H1 (cell line): ENCODE results near the gene FOXN3. TPM values are rescaled to one million over a fixed set of nuclear protein-coding genes. Genes with fewer than 3 reads are reported as not detected.

Experiments used
- CTCF ChIA-PET: fragments of 300-600 bp; sonication (Branson Sonifier 250); formaldehyde crosslinking; loops from one replicate; lab custom pipeline; 2021; ENCODE audit not compliant: partially characterized antibody; lab: Charles Lee
- POLR2A ChIA-PET: fragments of 300-600 bp; sonication (Branson Sonifier 250); formaldehyde crosslinking; loops from one replicate; lab custom pipeline; 2021; ENCODE audit warnings: inconsistent platforms; ENCODE audit not compliant: partially characterized antibody; lab: Charles Lee
- DNase-seq, 2 experiments: peaks; one replicate each; pipeline versions ENCODE4 v3.0.0 to v3.0.0-alpha.2; 2010 to 2022; ENCODE audit warnings: low spot score in 2 of 2, low read depth in 1 of 2, mixed read lengths in 1 of 2
- FAIRE-seq: peaks from 2 replicates; lab custom pipeline; 2011; peaks lifted over from hg19 to GRCh38; lab: Jason Lieb, UNC
- H2AFZ ChIP-seq: 2 replicates; pipeline ENCODE4 v1.8.1; 2012; ENCODE audit warnings: low read length, inconsistent platforms
- H2AK5ac ChIP-seq: 2 replicates; pipeline ENCODE4 v1.6.1; 2013; ENCODE audit warnings: low read depth, low read length
- H2BK120ac ChIP-seq: replicated peaks from 2 replicates; pipeline ENCODE3; 2013; ENCODE audit warnings: low read depth, low read length, inconsistent platforms
- H2BK12ac ChIP-seq: 2 replicates; pipeline ENCODE4 v1.6.1; 2013; ENCODE audit warnings: low read depth, low read length
- H2BK15ac ChIP-seq: 2 replicates; pipeline ENCODE4 v1.6.1; 2013; ENCODE audit warnings: low read length
- H2BK20ac ChIP-seq: 2 replicates; pipeline ENCODE4 v1.6.1; 2013; ENCODE audit warnings: low read length
- H2BK5ac ChIP-seq: 2 replicates; pipeline ENCODE4 v1.6.1; 2013; ENCODE audit warnings: low read depth, low read length
- H3K14ac ChIP-seq: 2 replicates; pipeline ENCODE4 v1.6.1; 2013; ENCODE audit warnings: inconsistent platforms; ENCODE audit not compliant: insufficient read length
- H3K18ac ChIP-seq: 2 replicates; pipeline ENCODE4 v1.6.1; 2013; ENCODE audit warnings: low read length; ENCODE audit errors: extremely low read depth
- H3K23ac ChIP-seq: 2 replicates; pipeline ENCODE4 v1.6.1; 2013; ENCODE audit warnings: inconsistent platforms; ENCODE audit not compliant: insufficient read length
- H3K23me2 ChIP-seq: 2 replicates; pipeline ENCODE4 v1.6.1; 2013; ENCODE audit warnings: low read depth, low read length
- H3K27ac ChIP-seq: 2 replicates; pipeline ENCODE4 v1.6.1; 2011; ENCODE audit warnings: low read depth, low read length, inconsistent platforms
- H3K27me3 ChIP-seq, 4 experiments: replicated peaks in 1 of 4; 1 replicate in 1 of 4; 2 replicates in 3 of 4; pipeline versions ENCODE4 v1.6.1 to v1.8.1; 2011 to 2013; ENCODE audit warnings: low read length in 3 of 4, mild to moderate bottlenecking in 3 of 4, inconsistent platforms in 2 of 4, mixed read lengths in 2 of 4, moderate library complexity in 1 of 4; ENCODE audit not compliant: control insufficient read depth in 3 of 4, insufficient read depth in 3 of 4; ENCODE audit errors: extremely low read depth in 1 of 4
- H3K36me3 ChIP-seq, 4 experiments: 2 replicates each; pipeline versions ENCODE4 v1.6.1 to v1.8.1; 2011 to 2013; ENCODE audit warnings: mild to moderate bottlenecking in 4 of 4, low read length in 3 of 4, moderate library complexity in 2 of 4, control low read depth in 1 of 4, inconsistent platforms in 1 of 4; ENCODE audit not compliant: insufficient read depth in 4 of 4, control insufficient read depth in 2 of 4
- H3K4ac ChIP-seq: replicated peaks from 2 replicates; pipeline ENCODE3; 2013; ENCODE audit warnings: low read length, low read depth, mixed read lengths, inconsistent platforms; ENCODE audit not compliant: insufficient read length
- H3K4me1 ChIP-seq, 4 experiments: replicated peaks in 1 of 4; 1 replicate in 1 of 4; 2 replicates in 3 of 4; pipeline versions ENCODE4 v1.6.1 to v1.8.1; 2011 to 2013; ENCODE audit warnings: low read length in 3 of 4, inconsistent platforms in 2 of 4, mixed read lengths in 1 of 4; ENCODE audit not compliant: insufficient read depth in 4 of 4, control insufficient read depth in 3 of 4
- H3K4me2 ChIP-seq, 2 experiments: 2 replicates each; pipeline versions ENCODE4 v1.6.1 to v1.8.1; 2011 to 2013; ENCODE audit warnings: low read depth in 2 of 2, low read length in 2 of 2, control low read depth in 1 of 2, inconsistent platforms in 1 of 2, mild to moderate bottlenecking in 1 of 2; ENCODE audit not compliant: insufficient read depth in 1 of 2
- H3K4me3 ChIP-seq, 4 experiments: fragments of 200-600, 300-600 bp in 1 of 4; sonication (generic), shearing (Covaris generic), sonication (Bioruptor Twin) in 1 of 4; 2 replicates each; pipeline versions ENCODE4 v1.5.1 to v1.8.1; 2011 to 2016; ENCODE audit warnings: low read length in 4 of 4, low read depth in 3 of 4, control low read depth in 2 of 4, inconsistent platforms in 2 of 4, mild to moderate bottlenecking in 2 of 4, mixed read lengths in 1 of 4, moderate library complexity in 1 of 4; ENCODE audit not compliant: insufficient read depth in 2 of 4; ENCODE audit errors: extremely low read depth in 1 of 4
- H3K56ac ChIP-seq: replicated peaks from 2 replicates; pipeline ENCODE3; 2013; ENCODE audit warnings: low read depth, mild to moderate bottlenecking, mixed read lengths, low read length, inconsistent platforms; ENCODE audit not compliant: insufficient read length
- H3K79me1 ChIP-seq: 2 replicates; pipeline ENCODE4 v1.6.1; 2013; ENCODE audit warnings: low read depth, low read length, control low read depth
- H3K79me2 ChIP-seq, 2 experiments: 2 replicates each; pipeline versions ENCODE4 v1.6.1 to v1.8.1; 2012 to 2013; ENCODE audit warnings: low read length in 2 of 2, mild to moderate bottlenecking in 2 of 2, inconsistent platforms in 1 of 2; ENCODE audit not compliant: insufficient read depth in 2 of 2, control insufficient read depth in 1 of 2
- H3K9ac ChIP-seq, 4 experiments: replicated peaks in 1 of 4; 1 replicate in 1 of 4; 2 replicates in 3 of 4; pipeline versions ENCODE4 v1.6.1 to v1.8.1; 2011 to 2013; ENCODE audit warnings: low read depth in 3 of 4, low read length in 3 of 4, control low read depth in 2 of 4, mild to moderate bottlenecking in 2 of 4, moderate library complexity in 2 of 4, inconsistent platforms in 1 of 4; ENCODE audit errors: extremely low read depth in 1 of 4
- H3K9me3 ChIP-seq, 2 experiments: 2 replicates each; pipeline versions ENCODE4 v1.6.1 to v1.8.1; 2012 to 2013; ENCODE audit warnings: mild to moderate bottlenecking in 2 of 2, moderate library complexity in 2 of 2, control low read depth in 1 of 2, inconsistent platforms in 1 of 2, low read depth in 1 of 2, low read length in 1 of 2, mixed read lengths in 1 of 2; ENCODE audit not compliant: insufficient read depth in 2 of 2
- H4K20me1 ChIP-seq, 2 experiments: replicated peaks in 1 of 2; 2 replicates each; pipeline versions ENCODE3 to v1.8.1; 2011 to 2013; ENCODE audit warnings: inconsistent platforms in 2 of 2, low read length in 2 of 2, mild to moderate bottlenecking in 1 of 2; ENCODE audit not compliant: insufficient read depth in 2 of 2, control insufficient read depth in 1 of 2
- H4K5ac ChIP-seq: 2 replicates; pipeline ENCODE4 v1.6.1; 2013; ENCODE audit warnings: low read length, low read depth, mixed read lengths, inconsistent platforms; ENCODE audit not compliant: insufficient read length
- H4K8ac ChIP-seq: 2 replicates; pipeline ENCODE4 v1.8.0; 2013; ENCODE audit warnings: mild to moderate bottlenecking, moderate library complexity, low read length, inconsistent platforms; ENCODE audit not compliant: insufficient read depth; ENCODE audit errors: extremely low read depth
- H4K91ac ChIP-seq: replicated peaks from 2 replicates; pipeline ENCODE3; 2013; ENCODE audit warnings: low read length, mixed read lengths, inconsistent platforms; ENCODE audit not compliant: insufficient read length
- GABPA ChIP-seq: IDR thresholded peaks from 2 replicates; pipeline ENCODE4 v1.6.1; 2011; ENCODE audit warnings: mild to moderate bottlenecking, low read length, moderate library complexity, borderline replicate concordance; ENCODE audit not compliant: insufficient read depth
- NRF1 ChIP-seq: IDR thresholded peaks from 2 replicates; pipeline ENCODE4 v1.6.1; 2011; ENCODE audit warnings: mild to moderate bottlenecking, low read depth, low read length, improper control_type of control experiment
- RFX5 ChIP-seq: IDR thresholded peaks from 2 replicates; pipeline ENCODE4 v1.6.1; 2011; ENCODE audit warnings: low read depth, low read length, improper control_type of control experiment, borderline replicate concordance
- RNF2 ChIP-seq: fragments of 200-900, 300-1000 bp; sonication (generic); IDR thresholded peaks from 2 replicates; pipeline ENCODE4 v1.7.1; 2016; ENCODE audit warnings: borderline replicate concordance, low read depth, mild to moderate bottlenecking, antibody characterized with exemption, low read length; ENCODE audit not compliant: poor library complexity, severe bottlenecking; ENCODE audit errors: missing control alignments
- SIX5 ChIP-seq: IDR thresholded peaks from 2 replicates; pipeline ENCODE4 v1.6.1; 2011; ENCODE audit warnings: mild to moderate bottlenecking, low read depth, low read length
- SUZ12 ChIP-seq: fragments of 200-600 bp; sonication (generic); IDR thresholded peaks from 2 replicates; pipeline ENCODE4 v1.6.1; 2012; ENCODE audit warnings: mild to moderate bottlenecking, inconsistent platforms, low read length, moderate library complexity, mixed read lengths
- WGBS, 2 experiments: shearing (Covaris generic) in 1 of 2; methylation state at CpG; one replicate each; pipeline versions ENCODE4 v1.1.6 to v1.1.7; 2013 to 2015; ENCODE audit warnings: low lambda C conversion rate in 2 of 2, mixed read lengths in 2 of 2, inconsistent platforms in 1 of 2, low coverage in 1 of 2, missing lambda C conversion rate in 1 of 2; ENCODE audit not compliant: insufficient replicate concordance in 2 of 2, insufficient coverage in 1 of 2, insufficient read length in 1 of 2; ENCODE audit errors: extremely low coverage in 1 of 2, missing lambda C conversion rate in 1 of 2; 5-methylcytosine and 5-hydroxymethylcytosine counted together
- polyA plus RNA-seq, 7 experiments: library from polyadenylated mRNA; depleted of rRNA in 3 of 7; stranded (reverse) in 5 of 7; unstranded in 2 of 7; fragments of >200 nt in 5 of 7; fragments of 200-250 nt in 2 of 7; gene quantifications; 1 replicate in 5 of 7; 2 replicates in 1 of 7; 4 replicates in 1 of 7; pipeline versions ENCODE4 v1.2.1 to v1.2.3, GENCODE V29; 2011 to 2013; ENCODE audit warnings: missing spikeins in 2 of 7, mixed read lengths in 2 of 7
- total RNA-seq: library from RNA; stranded (reverse); fragmentation: NEBNext Ultra II Directional; extraction: Animal tissue kit (Norgen Biotek cat#: 25700); gene quantifications from 2 replicates; pipeline ENCODE4 v1.2.1, GENCODE V29; 2021

The FOXN3 gene
- total and polyA plus RNA-seq, 2 of the 8 experiments (the other 6 are each of a cell fraction or from before 2014, with no cell fraction given) = 52.6 to 178 TPM

GRCh38 chr14:89256951-89257350 lies 160.1 kb downstream of the FOXN3 start:
- peaks cover 0 to 6% (median 3%) of the 10 kb centered on the region in 4 experiments; a peak in 4 of 8 replicates for H3K36me3 ChIP-seq
- POLR2A ChIA-PET = no interaction called here
- H3K9ac ChIP-seq = no peak overlapping the region
- no peak for FAIRE-seq
- H3K14ac ChIP-seq = no peak overlapping the region
- H2BK20ac ChIP-seq = no peak overlapping the region
- no peak overlapping the region for H2BK15ac ChIP-seq
- WGBS, 2 experiments = 100% methylated on average over 1 of the region's 1 CpG; no CpG with 5 or more reads in 1 of the 2 experiments
- H3K4ac ChIP-seq = no peak overlapping the region
- H4K5ac ChIP-seq = no peak overlapping the region
- H2AFZ ChIP-seq = no peak overlapping the region
- no peak for TF ChIP-seq SIX5
- TF ChIP-seq RNF2 = no peak
- no peak for TF ChIP-seq RFX5
- TF ChIP-seq GABPA = no peak
- TF ChIP-seq NRF1 = no peak
- no peak for TF ChIP-seq SUZ12
- TF ChIP-seq, all 59 proteins: peak for 0
- no peak for DNase-seq
- CTCF ChIA-PET = interaction anchor here (0.8 to 1.7 kb wide), 4 partner anchors 12 to 51 kb away, joined by 3 to 6 read pairs (median 3); no protein-coding TSS in a partner anchor
- H3K23ac ChIP-seq = no peak overlapping the region
- no peaks in the 10 kb centered on the region for H3K23me2 ChIP-seq
- no peaks in the 10 kb centered on the region for H3K9me3 ChIP-seq
- no peak overlapping the region for H4K91ac ChIP-seq
- H4K8ac ChIP-seq = no peak overlapping the region
- H3K79me1 ChIP-seq = peaks cover 17% of the 10 kb centered on the region; the same call in 1 of the 2 replicates
- H3K27ac ChIP-seq = no peak overlapping the region
- no peak overlapping the region for H2BK12ac ChIP-seq
- H3K79me2 ChIP-seq = peaks cover 6 to 86% of the 10 kb centered on the region in 2 experiments
- peaks cover 0 to 8% (median 2%) of the 10 kb centered on the region in 4 experiments; a peak in 3 of 7 replicates for H3K4me1 ChIP-seq
- H3K27me3 ChIP-seq = no peaks in the 10 kb centered on the region
- no peak overlapping the region for H3K4me2 ChIP-seq
- H3K56ac ChIP-seq = no peak overlapping the region
- H2AK5ac ChIP-seq = no peak overlapping the region
- H3K18ac ChIP-seq = no peak overlapping the region
- H3K4me3 ChIP-seq = no peak overlapping the region
- peaks cover 6 to 10% of the 10 kb centered on the region in 2 experiments for H4K20me1 ChIP-seq
- H2BK120ac ChIP-seq = no peak overlapping the region
- H2BK5ac ChIP-seq = no peak overlapping the region
